HCT116 (cell line): ENCODE results near the gene CCDC142. TPM values are rescaled to one million over a fixed set of nuclear protein-coding genes. Genes with fewer than 3 reads are reported as not detected.

ENCODE experiments used
- ATAC-seq: fragments of 200-7000 bp; cut with Tn5 transposase; 2 replicates; pipeline ENCODE4 v1.9.1; 2020; ENCODE audit warnings: mild to moderate bottlenecking, moderate library complexity
- BruUV-seq: library from RNA; stranded (reverse); fragments of 400-500 nt; replicated peaks from 2 replicates; lab custom pipeline; 2021; lab: Mats Ljungman, UMichigan
- CTCF ChIA-PET: fragments of 300-600 bp; sonication (Branson Sonifier 250); formaldehyde crosslinking; loops from one replicate; lab custom pipeline; 2021; ENCODE audit warnings: antibody characterized with exemption; lab: Charles Lee
- POLR2A ChIA-PET: fragments of 300-600, 350-600 bp; sonication (Branson Sonifier 250); formaldehyde crosslinking; loops from one replicate; lab custom pipeline; 2021; ENCODE audit warnings: antibody characterized with exemption; lab: Charles Lee
- RAD21 ChIA-PET, 2 experiments: fragments of 300-600 bp; sonication (Branson Sonifier 250); formaldehyde crosslinking; loops; one replicate each; lab custom pipeline; 2023; ENCODE audit warnings: low total read pairs in 2 of 2; ENCODE audit not compliant: uncharacterized antibody in 2 of 2, unreplicated experiment in 2 of 2, low non-redundant PET in 1 of 2; lab: Charles Lee
- DNase-seq: peaks from one replicate; pipeline ENCODE4 v3.0.0-alpha.2; 2010; ENCODE audit warnings: low read depth, low spot score
- H2AFZ ChIP-seq: fragments of 200-600 bp; shearing (Covaris generic), sonication (generic); 2 replicates; pipeline ENCODE4 v1.6.1; 2017; ENCODE audit warnings: low read depth, mixed run types, mixed read lengths, antibody characterized with exemption, low read length; ENCODE audit not compliant: poor library complexity, severe bottlenecking
- H3K27ac ChIP-seq: 2 replicates; pipeline ENCODE4 v1.5.1; 2012; ENCODE audit warnings: low read depth, low read length
- H3K27me3 ChIP-seq: fragments of 200-600 bp; sonication (generic); 2 replicates; pipeline ENCODE4 v1.6.1; 2016; ENCODE audit warnings: mixed run types, low read length, mixed read lengths; ENCODE audit not compliant: insufficient read depth
- H3K36me3 ChIP-seq, 2 experiments: fragments of 200-500 bp in 1 of 2; fragments of 200-600 bp in 1 of 2; sonication (Bioruptor generic) in 1 of 2; sonication (generic) in 1 of 2; 2 replicates each; pipeline versions ENCODE4 v1.5.1 to v1.6.1; 2014 to 2016; ENCODE audit warnings: low read length in 2 of 2, inconsistent platforms in 1 of 2, mixed read lengths in 1 of 2, mixed run types in 1 of 2; ENCODE audit not compliant: insufficient read depth in 2 of 2, control insufficient read depth in 1 of 2
- H3K4me1 ChIP-seq, 2 experiments: fragments of 200-600 bp in 1 of 2; sonication (generic) in 1 of 2; 2 replicates each; pipeline versions ENCODE4 v1.5.1 to v1.6.1; 2012 to 2017; ENCODE audit warnings: low read length in 2 of 2, inconsistent platforms in 1 of 2, mild to moderate bottlenecking in 1 of 2, mixed read lengths in 1 of 2, mixed run types in 1 of 2, moderate library complexity in 1 of 2; ENCODE audit not compliant: insufficient read depth in 2 of 2, control insufficient read depth in 1 of 2
- H3K4me2 ChIP-seq: fragments of 200-600 bp; sonication (generic); 2 replicates; pipeline ENCODE4 v1.6.1; 2017; ENCODE audit warnings: mixed run types, low read length, mixed read lengths
- H3K4me3 ChIP-seq, 2 experiments: fragments of 200-600 bp in 1 of 2; sonication (generic) in 1 of 2; replicated peaks in 1 of 2; 2 replicates each; pipeline ENCODE4 v1.5.1; 2011 to 2016; ENCODE audit warnings: low read length in 2 of 2, control low read depth in 1 of 2, low read depth in 1 of 2, mild to moderate bottlenecking in 1 of 2, mixed read lengths in 1 of 2, mixed run types in 1 of 2
- H3K79me2 ChIP-seq: fragments of 200-600 bp; sonication (generic); 2 replicates; pipeline ENCODE4 v1.6.1; 2017; ENCODE audit warnings: mild to moderate bottlenecking, mixed run types, low read length, moderate library complexity, mixed read lengths; ENCODE audit not compliant: insufficient read depth
- H3K9ac ChIP-seq: fragments of 200-600 bp; sonication (generic); 2 replicates; pipeline ENCODE4 v1.6.1; 2016; ENCODE audit warnings: low read length, mixed read lengths
- H3K9me2 ChIP-seq: fragments of 200-600 bp; sonication (generic), shearing (Covaris generic); 2 replicates; pipeline ENCODE4 v1.6.1; 2017; ENCODE audit warnings: mixed run types, mild to moderate bottlenecking, moderate library complexity; ENCODE audit not compliant: insufficient read depth
- H3K9me3 ChIP-seq, 2 experiments: fragments of 200-500 bp in 1 of 2; fragments of 200-600 bp in 1 of 2; sonication (Bioruptor generic) in 1 of 2; sonication (generic) in 1 of 2; 2 replicates each; pipeline ENCODE4 v1.6.1; 2014 to 2017; ENCODE audit warnings: low read length in 2 of 2, mixed read lengths in 2 of 2, inconsistent platforms in 1 of 2, low read depth in 1 of 2, mild to moderate bottlenecking in 1 of 2, mixed run types in 1 of 2, moderate library complexity in 1 of 2; ENCODE audit not compliant: control insufficient read depth in 1 of 2, insufficient read depth in 1 of 2
- H4K20me1 ChIP-seq: fragments of 200-600 bp; sonication (generic), shearing (Covaris generic); 2 replicates; pipeline ENCODE4 v1.6.1; 2017; ENCODE audit warnings: mixed run types, mild to moderate bottlenecking, moderate library complexity; ENCODE audit not compliant: insufficient read depth
- CEBPB ChIP-seq: IDR thresholded peaks from 2 replicates; pipeline ENCODE4 v1.6.1; 2012; ENCODE audit warnings: low read depth
- EGR1 ChIP-seq: IDR thresholded peaks from 2 replicates; pipeline ENCODE4 v1.6.1; 2012; ENCODE audit warnings: low read depth
- ELF1 ChIP-seq: IDR thresholded peaks from 2 replicates; pipeline ENCODE4 v1.6.1; 2012; ENCODE audit warnings: low read depth, borderline replicate concordance
- EZH2 ChIP-seq: fragments of 200-600 bp; sonication (generic); IDR thresholded peaks from 2 replicates; pipeline ENCODE4 v1.6.1; 2017; ENCODE audit warnings: antibody characterized with exemption, mixed run types
- MAX ChIP-seq: IDR thresholded peaks from 2 replicates; pipeline ENCODE4 v1.6.1; 2012
- POLR2A ChIP-seq: IDR thresholded peaks from 2 replicates; pipeline ENCODE4 v1.7.0; 2011; ENCODE audit warnings: borderline replicate concordance; ENCODE audit not compliant: insufficient read depth, insufficient read length; ENCODE audit errors: extremely low read depth
- SP1 ChIP-seq: IDR thresholded peaks from 2 replicates; pipeline ENCODE4 v1.6.1; 2012; ENCODE audit warnings: low read depth
- SRF ChIP-seq: IDR thresholded peaks from 2 replicates; pipeline ENCODE4 v1.6.1; 2012; ENCODE audit warnings: low read depth
- YY1 ChIP-seq: IDR thresholded peaks from 2 replicates; pipeline ENCODE4 v1.6.1; 2011; ENCODE audit warnings: low read length, low read depth, moderate library complexity, mild to moderate bottlenecking; ENCODE audit not compliant: insufficient replicate concordance; ENCODE audit errors: extremely low read depth
- ZNF274 ChIP-seq: fragments of 200-500 bp; sonication (Bioruptor generic); IDR thresholded peaks from 2 replicates; pipeline ENCODE4 v1.6.1; 2014; ENCODE audit warnings: mild to moderate bottlenecking, low read depth, low read length, inconsistent platforms
- intact Hi-C: fragments of 100-400 bp; cut with micrococcal nuclease; formaldehyde crosslinking; loops from 2 replicates; pipeline ENCODE4 v1.10.0; 2022
- total RNA-seq: library from RNA; stranded (reverse); gene quantifications from one replicate; pipeline ENCODE4 v1.2.1, GENCODE V29; 2021; ENCODE audit not compliant: unreplicated experiment
- TF ChIP-seq, protein P1 (sequence below), 3 experiments: fragments of 200-600 bp in 1 of 3; sonication (generic) in 1 of 3; IDR thresholded peaks in 2 of 3; conservative IDR thresholded peaks in 1 of 3; 2 replicates each; pipeline ENCODE4 v1.5.1; 2012 to 2017; ENCODE audit warnings: low read depth in 2 of 3, low read length in 2 of 3, antibody characterized with exemption in 1 of 3, borderline replicate concordance in 1 of 3, control low read depth in 1 of 3, mild to moderate bottlenecking in 1 of 3, mixed read lengths in 1 of 3, mixed run types in 1 of 3, moderate library complexity in 1 of 3; ENCODE audit not compliant: insufficient read depth in 1 of 3

CCDC142 gene
- total RNA-seq, 1 experiment from 2014 or later: 15.0 TPM

DNA sequence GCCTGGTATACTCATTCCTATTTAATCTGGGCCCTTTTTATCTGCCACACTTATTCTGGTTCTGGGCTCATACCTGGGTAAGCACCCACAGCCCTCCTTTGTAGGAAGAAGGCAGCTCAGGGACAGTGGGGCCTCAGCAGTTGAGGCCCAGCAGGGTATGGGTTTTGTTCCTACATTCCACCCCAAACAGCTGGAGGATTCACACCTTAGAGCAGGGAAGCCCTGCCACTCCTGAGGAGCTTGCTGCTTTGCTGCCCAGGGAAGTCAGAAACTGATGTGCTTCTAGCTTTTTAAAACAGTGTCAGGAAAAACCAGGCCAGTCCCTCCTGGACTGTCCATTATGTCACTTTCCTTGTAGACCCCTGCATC is 17.8 kb upstream of the CCDC142 start:
- Histone ChIP-seq H3K27me3 (no peaks in the 10 kb centered on the region), H3K4me2 (no peak overlapping the region), H3K79me2 (peaks cover 6% of the 10 kb centered on the region), H3K4me3 (no peak overlapping the region), H3K9me3 (no peaks in the 10 kb centered on the region), H3K9ac (no peak overlapping the region), H4K20me1 (no peaks in the 10 kb centered on the region), H3K9me2 (no peaks in the 10 kb centered on the region), H3K4me1 (peaks cover 18 to 40% of the 10 kb centered on the region in 2 experiments), H3K27ac (no peak overlapping the region), H2AFZ (no peak overlapping the region), H3K36me3 (peaks cover under 1 to 11% of the 10 kb centered on the region in 2 experiments; a peak in 2 of 4 replicates)
- DNase-seq (no peak), ATAC-seq (no peak)
- BruUV-seq: no TSS peak
- ChIA-PET POLR2A (interaction anchor here (1.3 kb wide), 1 partner anchor 25 kb away, joined by 3 read pairs; no protein-coding TSS in a partner anchor), CTCF (interaction anchor here (0.8 kb wide), 1 partner anchor 18 kb away, joined by 3 read pairs; the partner anchor contains the start of genes CCDC142 and TTC31), RAD21 (no interaction called here)
- intact Hi-C loops: no loop called here
- TF ChIP-seq SP1: no peak
- no peak for TF ChIP-seq EZH2

DNA sequence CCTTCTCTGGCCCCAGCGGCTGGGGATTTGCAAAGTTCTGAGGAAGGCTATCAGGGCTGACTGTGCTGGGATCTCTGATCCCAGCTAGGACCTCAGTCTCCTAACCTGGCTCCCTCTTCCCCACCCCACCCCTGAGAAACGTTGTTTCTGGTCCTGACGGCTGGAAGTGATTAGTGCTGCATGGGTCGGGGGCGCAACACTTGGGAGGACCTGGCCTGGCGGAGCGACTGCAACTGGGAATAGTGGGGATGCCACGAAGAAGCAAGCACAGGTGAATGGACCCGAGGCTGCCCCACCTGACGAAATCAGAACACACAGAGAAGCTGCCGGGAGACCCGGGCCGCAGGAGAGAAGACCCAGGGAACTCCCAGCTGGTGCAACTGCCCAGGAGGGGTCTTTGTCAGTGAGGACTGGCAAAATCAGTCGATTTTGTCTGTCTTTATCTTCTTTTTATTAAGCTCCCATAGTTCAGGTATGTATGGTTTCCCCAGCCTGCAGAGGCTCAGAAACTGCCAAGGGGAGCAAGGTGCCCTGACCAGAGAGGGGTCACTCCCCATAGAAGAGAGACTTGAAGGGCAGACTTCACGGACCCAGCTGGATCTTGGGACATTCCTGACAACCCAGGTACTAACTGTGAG is 17.3 kb upstream of the CCDC142 start:
- no peak overlapping the region for H3K27ac ChIP-seq
- H3K36me3 ChIP-seq: peaks cover 0 to 6% of the 10 kb centered on the region in 2 experiments; a peak in 2 of 4 replicates
- intact Hi-C loops: no loop called here
- H3K9me3 ChIP-seq: no peaks in the 10 kb centered on the region
- TF ChIP-seq, protein P1, sequence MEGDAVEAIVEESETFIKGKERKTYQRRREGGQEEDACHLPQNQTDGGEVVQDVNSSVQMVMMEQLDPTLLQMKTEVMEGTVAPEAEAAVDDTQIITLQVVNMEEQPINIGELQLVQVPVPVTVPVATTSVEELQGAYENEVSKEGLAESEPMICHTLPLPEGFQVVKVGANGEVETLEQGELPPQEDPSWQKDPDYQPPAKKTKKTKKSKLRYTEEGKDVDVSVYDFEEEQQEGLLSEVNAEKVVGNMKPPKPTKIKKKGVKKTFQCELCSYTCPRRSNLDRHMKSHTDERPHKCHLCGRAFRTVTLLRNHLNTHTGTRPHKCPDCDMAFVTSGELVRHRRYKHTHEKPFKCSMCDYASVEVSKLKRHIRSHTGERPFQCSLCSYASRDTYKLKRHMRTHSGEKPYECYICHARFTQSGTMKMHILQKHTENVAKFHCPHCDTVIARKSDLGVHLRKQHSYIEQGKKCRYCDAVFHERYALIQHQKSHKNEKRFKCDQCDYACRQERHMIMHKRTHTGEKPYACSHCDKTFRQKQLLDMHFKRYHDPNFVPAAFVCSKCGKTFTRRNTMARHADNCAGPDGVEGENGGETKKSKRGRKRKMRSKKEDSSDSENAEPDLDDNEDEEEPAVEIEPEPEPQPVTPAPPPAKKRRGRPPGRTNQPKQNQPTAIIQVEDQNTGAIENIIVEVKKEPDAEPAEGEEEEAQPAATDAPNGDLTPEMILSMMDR (IDR thresholded peaks at IDR 0.05 in 2 of 3, conservative IDR thresholded peaks at IDR 0.05 in 1 of 3; ENCODE audit: borderline replicate concordance in 1 of 3, insufficient read depth in 1 of 3, low read depth in 2 of 3, low read length in 2 of 3): no peak
- TF ChIP-seq ZNF274 (no peak), POLR2A (no peak), EGR1 (no peak), CEBPB (no peak), MAX (no peak), ELF1 (no peak), SRF (no peak), SP1 (no peak), YY1 (no peak)
- no peak overlapping the region for H2AFZ ChIP-seq
- POLR2A ChIA-PET: interaction anchor here (1.3 kb wide), 1 partner anchor 25 kb away, joined by 3 read pairs; no protein-coding TSS in a partner anchor
- H3K9me2 ChIP-seq: no peaks in the 10 kb centered on the region
- BruUV-seq: no TSS peak
- ATAC-seq: no peak
- H3K4me2 ChIP-seq: no peak overlapping the region
- peaks cover under 1% of the 10 kb centered on the region; the same call in 1 of the 2 replicates for H3K79me2 ChIP-seq
- CTCF ChIA-PET: no interaction called here
- RAD21 ChIA-PET: no interaction called here
- DNase-seq: no peak
- no peaks in the 10 kb centered on the region for H4K20me1 ChIP-seq
- H3K9ac ChIP-seq: no peak overlapping the region
- no peaks in the 10 kb centered on the region for H3K27me3 ChIP-seq
- H3K4me1 ChIP-seq: peaks cover 16 to 35% of the 10 kb centered on the region in 2 experiments
- no peak overlapping the region for H3K4me3 ChIP-seq
